ENCODE results near the gene KCNQ1. TPM values are rescaled to one million over a fixed set of nuclear protein-coding genes. Genes with fewer than 3 reads are reported as not detected.
A peak's percentile ranks its signal among the peaks of the same experiment; 100 is the strongest.

KCNQ1 gene
- total and polyA plus RNA-seq, 7 donors, result 1.1 to 25.2 (median 3.8) TPM

DNA sequence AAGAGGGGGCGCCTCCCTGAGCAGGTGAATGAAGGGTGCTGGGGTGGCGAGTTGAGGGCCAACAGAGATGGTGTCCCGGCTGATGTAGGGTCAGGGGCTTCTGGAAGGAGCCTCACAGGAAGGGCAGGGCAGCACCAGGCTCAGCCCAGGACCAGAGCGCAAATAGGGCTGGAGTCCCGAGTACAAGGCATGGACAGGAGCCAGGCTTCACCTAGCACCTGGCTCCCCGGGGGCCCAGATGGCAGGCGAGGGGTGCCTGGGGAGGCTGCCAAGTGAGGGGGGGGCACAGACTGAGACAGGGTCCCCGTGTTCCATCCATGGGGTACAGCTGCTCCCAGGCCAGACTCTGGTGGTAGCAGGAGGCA lies 105.8 kb downstream of the KCNQ1 start:
- Histone ChIP-seq H3K36me3 (no peaks in the 10 kb centered on the region), H3K4me3 (no peak overlapping the region), H3K9me3 (no peaks in the 10 kb centered on the region), H3K27me3 (no peaks in the 10 kb centered on the region), H3K4me1 (no peaks in the 10 kb centered on the region), H3K27ac (no peak overlapping the region)
- WGBS, 2 donors, result 88 to 93% methylated on average over 8 of the region's 8 CpGs
- intact Hi-C loops (cut with DNase I), result no loop called here
- DNase-seq, result peak; percentile 63
- TF ChIP-seq POLR2A (IDR thresholded peaks at IDR 0.05) (no peak), EP300 (IDR thresholded peaks at IDR 0.05) (no peak), POLR2AphosphoS5 (IDR thresholded peaks at IDR 0.05) (no peak)
- TF ChIP-seq, protein P1, sequence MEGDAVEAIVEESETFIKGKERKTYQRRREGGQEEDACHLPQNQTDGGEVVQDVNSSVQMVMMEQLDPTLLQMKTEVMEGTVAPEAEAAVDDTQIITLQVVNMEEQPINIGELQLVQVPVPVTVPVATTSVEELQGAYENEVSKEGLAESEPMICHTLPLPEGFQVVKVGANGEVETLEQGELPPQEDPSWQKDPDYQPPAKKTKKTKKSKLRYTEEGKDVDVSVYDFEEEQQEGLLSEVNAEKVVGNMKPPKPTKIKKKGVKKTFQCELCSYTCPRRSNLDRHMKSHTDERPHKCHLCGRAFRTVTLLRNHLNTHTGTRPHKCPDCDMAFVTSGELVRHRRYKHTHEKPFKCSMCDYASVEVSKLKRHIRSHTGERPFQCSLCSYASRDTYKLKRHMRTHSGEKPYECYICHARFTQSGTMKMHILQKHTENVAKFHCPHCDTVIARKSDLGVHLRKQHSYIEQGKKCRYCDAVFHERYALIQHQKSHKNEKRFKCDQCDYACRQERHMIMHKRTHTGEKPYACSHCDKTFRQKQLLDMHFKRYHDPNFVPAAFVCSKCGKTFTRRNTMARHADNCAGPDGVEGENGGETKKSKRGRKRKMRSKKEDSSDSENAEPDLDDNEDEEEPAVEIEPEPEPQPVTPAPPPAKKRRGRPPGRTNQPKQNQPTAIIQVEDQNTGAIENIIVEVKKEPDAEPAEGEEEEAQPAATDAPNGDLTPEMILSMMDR (IDR thresholded peaks at IDR 0.05), result no peak

DNA sequence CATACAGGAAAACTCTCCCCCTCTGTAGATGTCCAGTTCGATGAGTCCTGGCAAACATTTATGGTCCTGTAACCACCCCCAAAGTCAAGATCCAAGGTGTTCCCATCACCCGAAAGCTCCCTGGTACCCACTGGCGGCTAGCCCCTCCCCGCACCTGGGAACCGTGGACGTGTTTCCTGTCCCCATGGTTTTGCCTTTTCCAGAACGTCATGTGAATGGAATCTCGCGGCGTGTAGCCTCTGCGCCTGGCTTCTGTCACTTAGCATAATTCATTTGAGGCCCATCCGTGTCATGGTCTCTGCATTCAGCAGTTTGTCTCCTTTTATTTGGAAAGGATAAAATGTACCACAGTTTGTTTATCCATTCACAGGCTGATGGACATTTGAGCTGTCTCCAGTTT lies 106.3 kb downstream of the KCNQ1 start:
- Histone ChIP-seq H3K36me3 (no peaks in the 10 kb centered on the region), H3K27ac (no peak overlapping the region), H3K4me3 (no peak overlapping the region), H3K4me1 (no peaks in the 10 kb centered on the region), H3K27me3 (no peaks in the 10 kb centered on the region), H3K9me3 (no peaks in the 10 kb centered on the region)
- intact Hi-C loops (cut with DNase I), result no loop called here
- TF ChIP-seq EP300 (IDR thresholded peaks at IDR 0.05) (no peak), POLR2AphosphoS5 (IDR thresholded peaks at IDR 0.05) (no peak), POLR2A (IDR thresholded peaks at IDR 0.05) (no peak)
- TF ChIP-seq, protein P1 (IDR thresholded peaks at IDR 0.05), result no peak
- DNase-seq, result peak; percentile 12
- 86 to 94% methylated on average over 12 of the region's 12 CpGs for whole genome bisulfite sequencing, 2 donors

DNA sequence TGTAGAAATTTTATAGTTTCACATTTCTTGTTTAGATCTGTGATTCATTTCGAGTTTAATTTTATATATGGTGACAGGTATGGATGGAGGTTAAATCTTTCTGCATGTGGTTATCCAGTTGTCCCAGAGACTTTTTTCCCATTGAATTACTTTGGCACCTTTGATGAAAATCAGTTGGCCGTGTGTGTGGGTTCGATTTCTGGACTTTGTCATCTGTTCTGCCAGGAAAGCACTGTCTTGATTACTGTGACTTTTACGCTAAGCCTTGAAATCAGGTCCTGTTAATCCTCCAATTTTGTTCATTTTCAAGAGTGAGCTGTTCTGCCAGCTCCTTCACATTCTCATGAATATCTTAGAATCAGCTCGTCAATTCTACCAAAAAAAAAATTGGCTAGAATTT lies 107.4 kb downstream of the KCNQ1 start:
- TF ChIP-seq POLR2A (IDR thresholded peaks at IDR 0.05) (no peak), POLR2AphosphoS5 (IDR thresholded peaks at IDR 0.05) (no peak), EP300 (IDR thresholded peaks at IDR 0.05) (no peak)
- TF ChIP-seq, protein P1 (IDR thresholded peaks at IDR 0.05), result no peak
- Histone ChIP-seq H3K4me3 (no peak overlapping the region), H3K4me1 (no peaks in the 10 kb centered on the region), H3K27ac (no peak overlapping the region), H3K27me3 (no peaks in the 10 kb centered on the region), H3K9me3 (no peaks in the 10 kb centered on the region), H3K36me3 (no peaks in the 10 kb centered on the region)
- no peak for DNase-seq
- intact Hi-C loops (cut with DNase I), result no loop called here
- WGBS, 2 donors, result 89 to 90% methylated on average over 5 of the region's 5 CpGs

DNA sequence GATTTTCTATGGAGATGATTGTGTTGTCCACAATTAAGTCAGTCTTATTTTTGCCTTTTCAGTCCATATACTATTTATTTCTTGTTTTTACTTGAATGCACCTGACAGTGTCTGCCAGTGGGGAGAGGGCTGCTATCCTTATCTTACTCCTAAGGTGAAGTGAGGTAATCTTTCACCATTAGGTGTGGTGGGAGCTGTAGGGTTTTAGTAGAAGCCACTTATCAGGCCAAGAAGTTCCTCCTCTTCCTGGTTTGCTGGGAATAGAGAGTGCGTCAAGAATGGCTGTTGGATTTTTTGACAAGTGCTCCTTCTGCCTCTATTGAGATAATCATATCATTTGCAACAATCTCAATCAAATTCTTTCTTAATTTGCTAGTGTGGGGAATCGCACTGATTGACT lies 108.4 kb downstream of the KCNQ1 start:
- Histone ChIP-seq H3K27me3 (no peaks in the 10 kb centered on the region), H3K27ac (no peak overlapping the region), H3K9me3 (no peaks in the 10 kb centered on the region), H3K36me3 (no peaks in the 10 kb centered on the region), H3K4me3 (no peak overlapping the region), H3K4me1 (no peaks in the 10 kb centered on the region)
- intact Hi-C loops (cut with DNase I), result no loop called here
- DNase-seq, result no peak
- 87 to 92% methylated on average over 2 of the region's 2 CpGs for WGBS, 2 donors
- TF ChIP-seq POLR2AphosphoS5 (IDR thresholded peaks at IDR 0.05) (no peak), POLR2A (IDR thresholded peaks at IDR 0.05) (no peak), EP300 (IDR thresholded peaks at IDR 0.05) (no peak)
- TF ChIP-seq, protein P1 (IDR thresholded peaks at IDR 0.05), result no peak

DNA sequence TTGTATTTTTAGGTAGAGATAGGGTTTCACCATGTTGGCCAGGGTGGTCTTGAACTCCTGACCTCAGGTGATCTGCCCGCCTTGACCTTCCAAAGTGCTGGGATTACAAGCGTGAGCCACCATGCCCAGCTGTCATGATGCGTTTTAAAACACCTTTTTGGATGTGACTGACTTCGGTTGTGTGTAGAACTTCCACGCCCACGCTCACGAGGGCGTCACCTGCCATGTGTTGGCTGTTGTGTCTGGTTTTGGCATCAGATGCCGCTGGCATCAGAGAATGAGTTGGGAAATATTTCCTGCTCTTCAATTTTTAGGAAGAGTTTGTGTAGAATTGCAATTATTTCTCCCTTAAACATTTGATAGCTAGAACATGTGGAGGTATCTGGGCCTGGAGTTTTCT lies 109.1 kb downstream of the KCNQ1 start:
- no peak for TF ChIP-seq EP300 (IDR thresholded peaks at IDR 0.05)
- TF ChIP-seq, protein P1 (IDR thresholded peaks at IDR 0.05), result no peak
- no peak for TF ChIP-seq POLR2A (IDR thresholded peaks at IDR 0.05)
- TF ChIP-seq POLR2AphosphoS5 (IDR thresholded peaks at IDR 0.05), result no peak
- DNase-seq, result peak; percentile 37
- Histone ChIP-seq H3K4me3 (no peak overlapping the region), H3K27ac (no peak overlapping the region), H3K36me3 (no peaks in the 10 kb centered on the region), H3K9me3 (no peaks in the 10 kb centered on the region), H3K4me1 (no peaks in the 10 kb centered on the region), H3K27me3 (no peaks in the 10 kb centered on the region)
- WGBS, 2 donors, result 89 to 93% methylated on average over 9 of the region's 9 CpGs
- intact Hi-C loops (cut with DNase I), result no loop called here

All from sigmoid colon (tissue), 7 donors.